ENCODE results near the gene MST1R. TPM values are rescaled to one million over a fixed set of nuclear protein-coding genes. Genes with fewer than 3 reads are reported as not detected.

The MST1R gene
- total RNA-seq, 2 experiments from 2014 or later = 0.38 to 0.82 TPM

DNA sequence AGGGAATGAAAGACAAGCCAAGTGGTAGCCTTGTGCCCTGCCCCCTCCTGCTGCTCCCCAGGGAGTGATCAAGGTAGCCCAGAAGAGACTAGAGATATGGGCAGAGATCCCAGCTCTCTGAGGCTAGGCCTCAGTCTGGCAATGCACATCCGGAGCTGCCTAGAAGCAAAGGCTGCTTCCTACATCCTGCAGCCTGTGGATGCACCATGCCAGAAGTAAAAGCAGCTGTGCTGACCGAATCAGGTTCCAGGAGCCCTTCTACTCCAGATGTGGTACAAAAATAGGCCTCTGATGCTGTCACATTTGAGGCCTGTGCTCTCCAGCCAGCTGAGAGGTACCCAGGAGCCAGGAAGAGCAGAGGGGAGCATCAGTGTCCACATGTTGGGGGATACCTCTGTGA lies 63.3 kb downstream of the MST1R start:
- no peaks in the 10 kb centered on the region for H4K20me1 ChIP-seq (ENCODE audit: insufficient read depth, low read length)
- H3K9me3 ChIP-seq (ENCODE audit: low read length) = no peaks in the 10 kb centered on the region
- no peak overlapping the region for H3K27ac ChIP-seq (ENCODE audit: low read depth, low read length, poor library complexity, severe bottlenecking)
- H3K4me1 ChIP-seq (ENCODE audit: insufficient read depth, low read length, poor library complexity, severe bottlenecking) = peaks cover 3% of the 10 kb centered on the region
- no peak for DNase-seq (ENCODE audit: low spot score)
- H3K4me3 ChIP-seq (ENCODE audit: low read depth, low read length, poor library complexity, severe bottlenecking) = no peak overlapping the region
- peaks cover 88% of the 10 kb centered on the region for H3K36me3 ChIP-seq (ENCODE audit: insufficient read depth, low read length)
- H3K4me2 ChIP-seq (ENCODE audit: low read length) = no peak overlapping the region
- no peaks in the 10 kb centered on the region for H3K79me2 ChIP-seq (ENCODE audit: insufficient read depth, low read depth, low read length)
- H2AFZ ChIP-seq (ENCODE audit: low read length) = no peak overlapping the region
- intact Hi-C loops (cut with micrococcal nuclease; ENCODE audit: unreplicated experiment) = no loop called here
- BruUV-seq (replicated peaks) = no TSS peak
- TF ChIP-seq EZH2phosphoT487 (IDR thresholded peaks at IDR 0.05; ENCODE audit: borderline replicate concordance, low read depth, low read length) = no peak
- TF ChIP-seq, protein P1, sequence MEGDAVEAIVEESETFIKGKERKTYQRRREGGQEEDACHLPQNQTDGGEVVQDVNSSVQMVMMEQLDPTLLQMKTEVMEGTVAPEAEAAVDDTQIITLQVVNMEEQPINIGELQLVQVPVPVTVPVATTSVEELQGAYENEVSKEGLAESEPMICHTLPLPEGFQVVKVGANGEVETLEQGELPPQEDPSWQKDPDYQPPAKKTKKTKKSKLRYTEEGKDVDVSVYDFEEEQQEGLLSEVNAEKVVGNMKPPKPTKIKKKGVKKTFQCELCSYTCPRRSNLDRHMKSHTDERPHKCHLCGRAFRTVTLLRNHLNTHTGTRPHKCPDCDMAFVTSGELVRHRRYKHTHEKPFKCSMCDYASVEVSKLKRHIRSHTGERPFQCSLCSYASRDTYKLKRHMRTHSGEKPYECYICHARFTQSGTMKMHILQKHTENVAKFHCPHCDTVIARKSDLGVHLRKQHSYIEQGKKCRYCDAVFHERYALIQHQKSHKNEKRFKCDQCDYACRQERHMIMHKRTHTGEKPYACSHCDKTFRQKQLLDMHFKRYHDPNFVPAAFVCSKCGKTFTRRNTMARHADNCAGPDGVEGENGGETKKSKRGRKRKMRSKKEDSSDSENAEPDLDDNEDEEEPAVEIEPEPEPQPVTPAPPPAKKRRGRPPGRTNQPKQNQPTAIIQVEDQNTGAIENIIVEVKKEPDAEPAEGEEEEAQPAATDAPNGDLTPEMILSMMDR (conservative IDR thresholded peaks at IDR 0.05; ENCODE audit: low read length) = no peak
- ChIA-PET CTCF (ENCODE audit: unreplicated experiment) (interaction anchor here (1.6 kb wide), 1 partner anchor 36 kb away, joined by 7 read pairs; the partner anchor contains the start of gene INKA1), POLR2A (no interaction called here)
- H3K9me2 ChIP-seq (ENCODE audit: insufficient read depth, low read length) = no peaks in the 10 kb centered on the region

DNA sequence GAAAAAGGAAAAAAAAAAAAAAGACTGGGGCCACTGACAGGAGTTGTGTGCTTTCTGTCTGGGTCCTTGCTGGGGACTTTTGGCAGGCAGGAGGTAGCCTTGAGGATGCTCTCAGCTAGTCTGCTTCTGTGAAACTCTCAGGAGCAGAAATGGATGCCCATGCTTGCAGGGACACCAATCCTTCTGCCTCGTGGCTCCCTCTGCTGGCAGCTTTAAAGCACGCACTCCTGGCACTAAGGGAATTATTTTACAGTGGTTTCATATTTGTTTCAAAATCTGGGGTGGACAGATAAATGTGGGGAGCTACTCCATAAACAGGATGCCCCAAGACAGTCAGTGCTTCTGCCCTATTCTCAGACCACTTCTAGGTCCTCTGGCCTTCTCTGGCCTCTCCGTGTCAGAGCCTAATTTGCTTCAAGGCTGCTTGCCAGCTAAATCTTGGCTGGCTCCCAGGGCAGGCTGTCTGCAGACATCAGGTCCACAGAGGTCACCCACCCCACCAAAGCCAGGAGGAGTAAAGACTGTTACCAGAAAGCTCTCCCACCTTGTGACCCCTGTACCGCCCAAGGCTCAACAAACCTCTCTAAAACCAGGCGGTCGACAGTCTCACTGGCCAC lies 64.4 kb downstream of the MST1R start:
- BruUV-seq (replicated peaks) = no TSS peak
- Histone ChIP-seq H2AFZ (ENCODE audit: low read length) (no peak overlapping the region), H3K4me2 (ENCODE audit: low read length) (no peak overlapping the region), H3K4me1 (ENCODE audit: insufficient read depth, low read length, poor library complexity, severe bottlenecking) (peaks cover 3% of the 10 kb centered on the region), H4K20me1 (ENCODE audit: insufficient read depth, low read length) (no peaks in the 10 kb centered on the region), H3K79me2 (ENCODE audit: insufficient read depth, low read depth, low read length) (no peaks in the 10 kb centered on the region), H3K9me3 (ENCODE audit: low read length) (no peaks in the 10 kb centered on the region), H3K36me3 (ENCODE audit: insufficient read depth, low read length) (peaks cover 88% of the 10 kb centered on the region), H3K27ac (ENCODE audit: low read depth, low read length, poor library complexity, severe bottlenecking) (no peak overlapping the region), H3K9me2 (ENCODE audit: insufficient read depth, low read length) (no peaks in the 10 kb centered on the region), H3K4me3 (ENCODE audit: low read depth, low read length, poor library complexity, severe bottlenecking) (no peak overlapping the region)
- CTCF ChIA-PET (ENCODE audit: unreplicated experiment) = interaction anchor here (0.6 to 2.9 kb wide), 6 partner anchors 11 to 68 kb away, joined by 3 to 29 read pairs (median 3); partner anchors contain the start of genes CDHR4 and INKA1
- intact Hi-C loops (cut with micrococcal nuclease; ENCODE audit: unreplicated experiment) = loop anchor here (1.0 kb wide), 2 partner anchors 37 to 136 kb away; no protein-coding TSS in a partner anchor
- peak; percentile 85 for DNase-seq (ENCODE audit: low spot score)
- POLR2A ChIA-PET = interaction anchor here (1.6 to 2.4 kb wide), 2 partner anchors 34 to 36 kb away, joined by 11 to 15 read pairs; partner anchors contain the start of gene INKA1
- TF ChIP-seq, protein P1 (conservative IDR thresholded peaks at IDR 0.05; ENCODE audit: low read length) = peak; percentile 97
- TF ChIP-seq EZH2phosphoT487 (IDR thresholded peaks at IDR 0.05; ENCODE audit: borderline replicate concordance, low read depth, low read length) = no peak

Small RNAs within 50 kb of the gene (small RNA-seq; reads per million reads assigned to genes)
- gene RN7SL217P = not detected

Other genes with a start within 250 kb of the MST1R start
- 94.8 and 112 TPM in 2 replicates for gene APEH, start 229.5 kb downstream of the MST1R start, total RNA-seq (2014; rRNA removed; shearing (Covaris generic))
- gene APEH, start 229.5 kb downstream of the MST1R start, total RNA-seq (2022) = 132 and 133 TPM in 2 replicates
- gene MST1, start 214.4 kb downstream of the MST1R start, total RNA-seq (2014; rRNA removed; shearing (Covaris generic)) = 12.5 and 13.1 TPM in 2 replicates
- 24.2 and 26.2 TPM in 2 replicates for gene MST1, start 214.4 kb downstream of the MST1R start, total RNA-seq (2022)
- gene RNF123, start 214.3 kb downstream of the MST1R start, total RNA-seq (2014; rRNA removed; shearing (Covaris generic)) = 20.8 and 39.2 TPM in 2 replicates
- gene RNF123, start 214.3 kb downstream of the MST1R start, total RNA-seq (2022) = 48.4 and 50.6 TPM in 2 replicates
- 2.9 and 4.4 TPM in 2 replicates for gene AMIGO3, start 184.2 kb downstream of the MST1R start, total RNA-seq (2014; rRNA removed; shearing (Covaris generic))
- gene AMIGO3, start 184.2 kb downstream of the MST1R start, total RNA-seq (2022) = 0.80 TPM in 1 of 2 replicates, not detected in the other
- gene GMPPB, start 179.9 kb downstream of the MST1R start, total RNA-seq (2014; rRNA removed; shearing (Covaris generic)) = 40.7 and 43.6 TPM in 2 replicates
- 52.4 and 54.5 TPM in 2 replicates for gene GMPPB, start 179.9 kb downstream of the MST1R start, total RNA-seq (2022)
- 23.1 and 27.4 TPM in 2 replicates for gene IP6K1, start 117.3 kb downstream of the MST1R start, total RNA-seq (2014; rRNA removed; shearing (Covaris generic))
- gene IP6K1, start 117.3 kb downstream of the MST1R start, total RNA-seq (2022) = 27.0 and 30.9 TPM in 2 replicates
- not detected in 2 replicates for gene CDHR4, start 104.0 kb downstream of the MST1R start, total RNA-seq (2014; rRNA removed; shearing (Covaris generic))
- gene CDHR4, start 104.0 kb downstream of the MST1R start, total RNA-seq (2022) = 0.32 TPM in 1 of 2 replicates, not detected in the other
- 12.8 and 18.4 TPM in 2 replicates for gene INKA1, start 100.6 kb downstream of the MST1R start, total RNA-seq (2014; rRNA removed; shearing (Covaris generic))
- gene INKA1, start 100.6 kb downstream of the MST1R start, total RNA-seq (2022) = 7.6 and 7.9 TPM in 2 replicates
- gene UBA7, start 89.9 kb downstream of the MST1R start, total RNA-seq (2014; rRNA removed; shearing (Covaris generic)) = 18.1 and 26.3 TPM in 2 replicates
- 14.2 and 14.7 TPM in 2 replicates for gene UBA7, start 89.9 kb downstream of the MST1R start, total RNA-seq (2022)
- 24.4 and 38.6 TPM in 2 replicates for gene TRAIP, start 47.3 kb downstream of the MST1R start, total RNA-seq (2014; rRNA removed; shearing (Covaris generic))
- gene TRAIP, start 47.3 kb downstream of the MST1R start, total RNA-seq (2022) = 41.8 and 48.9 TPM in 2 replicates
- not detected in 2 replicates for gene CAMKV, start 34.0 kb downstream of the MST1R start, total RNA-seq (2014; rRNA removed; shearing (Covaris generic))
- gene CAMKV, start 34.0 kb downstream of the MST1R start, total RNA-seq (2022) = 0.37 and 0.63 TPM in 2 replicates
- gene MON1A, start 25.9 kb upstream of the MST1R start, total RNA-seq (2014; rRNA removed; shearing (Covaris generic)) = 6.7 and 7.3 TPM in 2 replicates
- 10.4 and 11.3 TPM in 2 replicates for gene MON1A, start 25.9 kb upstream of the MST1R start, total RNA-seq (2022)
- gene RBM6, start 36.3 kb upstream of the MST1R start, total RNA-seq (2014; rRNA removed; shearing (Covaris generic)) = 83.7 and 134 TPM in 2 replicates
- gene RBM6, start 36.3 kb upstream of the MST1R start, total RNA-seq (2022) = 173 and 185 TPM in 2 replicates
- 139 and 192 TPM in 2 replicates for gene RBM5, start 185.0 kb upstream of the MST1R start, total RNA-seq (2014; rRNA removed; shearing (Covaris generic))
- gene RBM5, start 185.0 kb upstream of the MST1R start, total RNA-seq (2022) = 197 and 223 TPM in 2 replicates